ENCODE results near the gene TMEM185B. TPM values are rescaled to one million over a fixed set of nuclear protein-coding genes. Genes with fewer than 3 reads are reported as not detected.

The TMEM185B gene
- total RNA-seq, 2 experiments from 2014 or later: 16.7 to 17.2 TPM

DNA sequence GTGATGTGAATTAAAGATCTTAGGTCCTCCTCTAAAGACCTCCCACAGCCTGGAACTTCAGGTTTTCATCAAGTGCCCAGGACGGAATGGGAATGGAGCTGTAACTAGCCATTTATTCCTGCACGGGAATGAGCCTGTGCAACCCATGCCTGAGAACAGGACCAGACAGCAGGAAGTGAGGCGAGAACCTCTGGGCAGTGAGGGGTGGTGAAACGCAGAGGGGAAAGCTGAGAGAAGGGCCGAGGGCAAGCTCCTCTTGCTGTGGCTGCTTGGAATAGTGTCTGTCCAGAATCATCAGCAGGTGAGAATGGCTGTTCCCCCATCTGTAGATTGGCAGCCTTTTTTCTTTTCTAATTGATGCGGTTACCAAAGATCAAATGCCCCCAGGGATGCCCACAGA is 24.7 kb upstream of the TMEM185B start:
- Mint-ChIP-seq H3K4me1 (ENCODE audit: low read depth) (peaks cover 7% of the 10 kb centered on the region), H3K9me3 (peaks cover 4% of the 10 kb centered on the region), H3K27ac (no peak overlapping the region), H3K27me3 (peaks cover 6% of the 10 kb centered on the region), H3K4me3 (no peak overlapping the region), H3K36me3 (ENCODE audit: low read depth) (no peaks in the 10 kb centered on the region)
- intact Hi-C loops (cut with micrococcal nuclease): no loop called here
- CTCF ChIA-PET: interaction anchor here (1.3 to 1.7 kb wide), 2 partner anchors 10 to 64 kb away, joined by 3 to 4 read pairs; no protein-coding TSS in a partner anchor
- POLR2A ChIA-PET: interaction anchor here (0.6 to 1.2 kb wide), 3 partner anchors 8 to 446 kb away, joined by 3 read pairs; no protein-coding TSS in a partner anchor
- no peak for ATAC-seq
- no peak for DNase-seq
- TF ChIP-seq, protein P1, sequence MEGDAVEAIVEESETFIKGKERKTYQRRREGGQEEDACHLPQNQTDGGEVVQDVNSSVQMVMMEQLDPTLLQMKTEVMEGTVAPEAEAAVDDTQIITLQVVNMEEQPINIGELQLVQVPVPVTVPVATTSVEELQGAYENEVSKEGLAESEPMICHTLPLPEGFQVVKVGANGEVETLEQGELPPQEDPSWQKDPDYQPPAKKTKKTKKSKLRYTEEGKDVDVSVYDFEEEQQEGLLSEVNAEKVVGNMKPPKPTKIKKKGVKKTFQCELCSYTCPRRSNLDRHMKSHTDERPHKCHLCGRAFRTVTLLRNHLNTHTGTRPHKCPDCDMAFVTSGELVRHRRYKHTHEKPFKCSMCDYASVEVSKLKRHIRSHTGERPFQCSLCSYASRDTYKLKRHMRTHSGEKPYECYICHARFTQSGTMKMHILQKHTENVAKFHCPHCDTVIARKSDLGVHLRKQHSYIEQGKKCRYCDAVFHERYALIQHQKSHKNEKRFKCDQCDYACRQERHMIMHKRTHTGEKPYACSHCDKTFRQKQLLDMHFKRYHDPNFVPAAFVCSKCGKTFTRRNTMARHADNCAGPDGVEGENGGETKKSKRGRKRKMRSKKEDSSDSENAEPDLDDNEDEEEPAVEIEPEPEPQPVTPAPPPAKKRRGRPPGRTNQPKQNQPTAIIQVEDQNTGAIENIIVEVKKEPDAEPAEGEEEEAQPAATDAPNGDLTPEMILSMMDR (IDR thresholded peaks at IDR 0.05): no peak

DNA sequence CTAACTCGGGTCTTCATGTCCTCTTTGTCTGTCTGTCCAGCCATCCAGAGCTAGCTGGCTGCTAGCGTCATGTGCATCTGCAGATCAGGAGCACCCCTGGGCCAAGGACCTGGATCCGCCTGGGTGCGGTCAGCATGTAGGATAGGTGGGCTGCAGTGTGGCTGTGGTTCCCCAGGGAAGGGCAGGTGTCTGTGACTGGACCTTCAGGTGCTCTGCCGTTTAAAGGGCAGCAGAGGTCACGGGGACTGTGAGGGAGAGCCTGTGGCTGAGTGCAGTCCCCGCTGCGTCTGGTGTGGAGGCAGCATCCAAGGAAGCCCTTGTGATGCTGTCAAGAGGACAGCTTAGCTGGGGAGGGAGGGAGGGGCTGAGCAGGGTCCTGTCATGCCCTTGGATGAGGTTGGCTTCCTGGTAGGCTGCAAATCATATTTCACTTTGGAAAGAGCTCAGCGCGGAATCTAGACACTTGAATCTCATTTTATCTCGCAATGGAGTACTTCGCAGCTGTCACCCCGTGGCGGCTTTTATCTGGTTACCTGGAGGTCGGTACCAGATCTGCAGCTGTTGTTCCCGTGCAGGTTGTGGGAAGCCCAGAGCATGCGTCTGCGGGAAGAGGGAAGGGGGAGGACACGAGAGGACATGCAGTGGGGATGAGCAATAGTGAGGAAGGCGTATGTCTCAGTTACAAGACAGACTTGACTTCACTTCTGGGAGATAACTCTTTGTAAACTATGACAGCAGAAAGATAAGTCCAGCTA is 23.5 kb upstream of the TMEM185B start:
- Mint-ChIP-seq H3K27ac (no peak overlapping the region), H3K27me3 (peaks cover 6% of the 10 kb centered on the region), H3K36me3 (ENCODE audit: low read depth) (no peaks in the 10 kb centered on the region), H3K4me1 (ENCODE audit: low read depth) (peaks cover 3% of the 10 kb centered on the region), H3K9me3 (peaks cover 4% of the 10 kb centered on the region), H3K4me3 (no peak overlapping the region)
- intact Hi-C loops (cut with micrococcal nuclease): no loop called here
- DNase-seq: no peak
- TF ChIP-seq, protein P1 (IDR thresholded peaks at IDR 0.05): no peak
- CTCF ChIA-PET: interaction anchor here (1.3 kb wide), 1 partner anchor 11 kb away, joined by 3 read pairs; no protein-coding TSS in a partner anchor
- ATAC-seq: no peak
- POLR2A ChIA-PET: no interaction called here

DNA sequence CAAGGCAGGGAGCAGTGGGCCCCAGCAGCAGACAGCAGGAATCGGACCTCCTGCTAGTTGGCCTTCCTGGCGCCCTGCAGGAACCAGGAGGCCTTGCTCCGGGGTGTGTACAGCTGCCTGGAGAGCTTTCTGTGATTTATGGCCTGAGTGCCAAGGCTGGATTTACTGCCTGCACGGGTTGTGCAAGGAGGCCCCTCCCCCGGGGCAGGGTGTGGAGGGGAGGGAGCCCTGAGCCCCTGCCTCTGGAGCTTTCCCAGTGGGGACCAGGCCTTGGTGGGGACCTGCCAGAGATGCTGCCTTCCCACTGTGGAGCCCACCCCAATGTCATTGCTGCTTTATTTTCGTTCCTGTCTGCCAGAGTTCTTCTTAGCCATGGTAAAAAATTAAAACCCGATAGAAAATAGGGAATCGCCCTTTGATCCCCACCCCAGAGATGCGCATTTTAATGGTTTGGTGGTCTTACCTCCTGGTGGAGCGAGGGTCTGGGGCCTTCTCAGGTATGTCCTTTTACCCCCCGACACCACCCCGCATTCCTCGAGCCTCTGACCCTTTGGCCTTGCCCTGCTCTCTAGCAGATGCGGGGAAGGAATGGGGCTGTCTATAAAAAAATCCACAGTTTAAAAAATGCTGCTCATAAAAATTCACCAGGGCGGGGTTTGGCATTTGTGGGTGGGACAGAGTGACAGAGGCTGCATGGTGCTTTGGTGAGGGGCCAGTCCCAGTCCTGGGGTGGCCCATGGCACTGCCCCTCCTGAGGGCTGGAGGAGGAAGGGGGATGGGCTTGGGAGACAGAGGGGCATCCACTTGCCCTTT is 22.5 kb upstream of the TMEM185B start:
- POLR2A ChIA-PET: interaction anchor here (0.6 to 2.0 kb wide), 3 partner anchors 13 to 217 kb away, joined by 3 to 7 read pairs (median 5); no protein-coding TSS in a partner anchor
- H3K27me3 Mint-ChIP-seq: peaks cover 6% of the 10 kb centered on the region
- peaks cover 4% of the 10 kb centered on the region for H3K9me3 Mint-ChIP-seq
- H3K4me1 Mint-ChIP-seq (ENCODE audit: low read depth): peaks cover 1% of the 10 kb centered on the region
- ATAC-seq: no peak
- no peak overlapping the region for H3K4me3 Mint-ChIP-seq
- H3K36me3 Mint-ChIP-seq (ENCODE audit: low read depth): no peaks in the 10 kb centered on the region
- intact Hi-C loops (cut with micrococcal nuclease): no loop called here
- H3K27ac Mint-ChIP-seq: no peak overlapping the region
- CTCF ChIA-PET: interaction anchor here (0.7 kb wide), 1 partner anchor 13 kb away, joined by 3 read pairs; no protein-coding TSS in a partner anchor
- no peak for DNase-seq
- TF ChIP-seq, protein P1 (IDR thresholded peaks at IDR 0.05): no peak

DNA sequence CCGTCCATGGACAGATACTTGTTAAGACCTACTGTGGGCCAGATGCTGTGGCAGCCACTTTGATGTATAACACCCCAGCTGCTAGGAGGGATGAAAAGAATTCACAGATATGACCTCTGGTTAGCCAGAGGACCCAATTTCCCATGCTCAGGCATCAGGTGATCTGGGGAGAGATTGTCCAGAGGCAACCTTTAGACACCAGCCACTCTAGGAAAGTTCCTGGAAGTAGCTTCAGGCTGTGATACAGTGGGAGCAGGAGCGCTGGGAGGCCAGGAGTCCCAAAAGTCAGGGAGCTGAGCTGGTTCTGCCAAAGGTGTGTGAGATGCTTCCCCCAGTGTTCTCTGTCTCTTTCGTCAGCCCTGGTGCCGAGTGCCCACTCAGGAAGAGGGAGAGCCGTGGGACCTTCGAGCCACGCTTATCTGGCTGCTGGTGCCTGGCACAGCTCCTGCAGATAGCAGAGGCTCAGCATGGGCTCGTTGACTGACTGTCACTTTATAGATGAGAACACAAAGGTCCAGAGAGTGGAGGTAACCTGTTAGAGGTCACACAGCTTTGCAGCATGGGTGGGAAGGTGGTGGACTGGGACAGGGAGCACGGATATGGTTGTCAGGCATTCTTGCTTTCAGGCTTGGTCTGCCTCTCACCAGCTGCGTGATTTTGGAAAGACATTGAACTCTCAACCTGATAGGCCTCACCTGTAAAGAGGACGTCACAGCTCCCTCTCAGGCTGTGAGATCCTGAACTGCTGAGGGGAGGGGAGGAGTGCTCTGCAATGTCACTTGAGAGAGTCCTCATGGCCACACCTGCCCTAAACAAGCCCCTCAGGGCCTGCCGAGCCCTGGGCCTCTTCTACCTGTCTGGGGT is 21.7 kb upstream of the TMEM185B start:
- no peaks in the 10 kb centered on the region for H3K36me3 Mint-ChIP-seq (ENCODE audit: low read depth)

More for the DNA sequence above, 21.7 kb upstream of the TMEM185B start:
- TF ChIP-seq, protein P1 (IDR thresholded peaks at IDR 0.05): no peak
- intact Hi-C loops (cut with micrococcal nuclease): no loop called here
- POLR2A ChIA-PET: interaction anchor here (0.6 to 2.0 kb wide), 3 partner anchors 12 to 218 kb away, joined by 3 to 7 read pairs (median 5); no protein-coding TSS in a partner anchor
- H3K27me3 Mint-ChIP-seq: peaks cover 6% of the 10 kb centered on the region
- H3K4me1 Mint-ChIP-seq (ENCODE audit: low read depth): peaks cover 1% of the 10 kb centered on the region
- DNase-seq (no peak), ATAC-seq (no peak)
- H3K27ac Mint-ChIP-seq: no peak overlapping the region
- H3K4me3 Mint-ChIP-seq: no peak overlapping the region
- CTCF ChIA-PET: interaction anchor here (0.7 kb wide), 1 partner anchor 13 kb away, joined by 3 read pairs; no protein-coding TSS in a partner anchor
- peaks cover 4% of the 10 kb centered on the region for H3K9me3 Mint-ChIP-seq

Data from activated CD8-positive, alpha-beta T cell treated with anti-CD3 and anti-CD28 coated beads for 36 hours (primary cell).